K562 (cell line): Measurements from ENCODE around the gene PLEKHM2. TPM values are rescaled to one million over a fixed set of nuclear protein-coding genes. Genes with fewer than 3 reads are reported as not detected.
A peak's percentile ranks its signal among the peaks of the same experiment; 100 is the strongest.

Experiments used
- ATF6 ChIP-seq: sonication (generic); formaldehyde crosslinking; IDR thresholded peaks from 2 replicates; pipeline ENCODE4 v1.4.0; 2020; ENCODE audit warnings: mild to moderate bottlenecking, missing genetic modification reagents
- C11orf30 ChIP-seq: fragments of 450-650 bp; IDR thresholded peaks from 2 replicates; pipeline ENCODE4 v1.6.1; 2016; ENCODE audit warnings: low read depth, mild to moderate bottlenecking
- COPS2 ChIP-seq: fragments of 450-650 bp; conservative IDR thresholded peaks from 2 replicates; pipeline ENCODE4 v1.6.1; 2016; ENCODE audit warnings: mild to moderate bottlenecking, moderate library complexity
- CTCF ChIP-seq, 3 experiments: IDR thresholded peaks in 2 of 3; conservative IDR thresholded peaks in 1 of 3; 2 replicates each; pipeline ENCODE4 v1.5.1; 2011 to 2012; ENCODE audit warnings: low read length in 3 of 3, mild to moderate bottlenecking in 3 of 3, control low read depth in 2 of 3, improper control_type of control experiment in 1 of 3, inconsistent platforms in 1 of 3, low read depth in 1 of 3, mixed read lengths in 1 of 3, moderate library complexity in 1 of 3; ENCODE audit not compliant: insufficient read depth in 2 of 3
- HMG20A ChIP-seq: fragments of 450-650 bp; formaldehyde crosslinking; conservative IDR thresholded peaks from 2 replicates; pipeline ENCODE4 v1.4.0; 2020; ENCODE audit warnings: mild to moderate bottlenecking, mixed read lengths
- IRF9 ChIP-seq: fragments of 450-650 bp; IDR thresholded peaks from 2 replicates; pipeline ENCODE4 v1.6.1; 2016; ENCODE audit warnings: missing biosample characterization, missing genetic modification characterization
- NFE2 ChIP-seq: IDR thresholded peaks from 2 replicates; pipeline ENCODE4 v1.6.1; 2014; ENCODE audit warnings: antibody characterized with exemption, low read depth
- POU5F1 ChIP-seq: fragments of 150-350 bp; IDR thresholded peaks from 2 replicates; pipeline ENCODE4 v1.6.1; 2014; ENCODE audit warnings: borderline replicate concordance, low read length, low read depth, mild to moderate bottlenecking; ENCODE audit not compliant: partially characterized antibody
- SMAD2 ChIP-seq: fragments of 150-350 bp; IDR thresholded peaks from 2 replicates; pipeline ENCODE4 v1.6.1; 2014; ENCODE audit warnings: low read depth, mild to moderate bottlenecking, low read length
- SMARCA5 ChIP-seq: fragments of 450-650 bp; IDR thresholded peaks from 2 replicates; pipeline ENCODE4 v1.6.1; 2016
- TSHZ1 ChIP-seq: fragments of 250-450 bp; sonication (Bioruptor Pico); IDR thresholded peaks from 2 replicates; pipeline ENCODE4 v1.4.0; 2020; ENCODE audit warnings: mild to moderate bottlenecking, moderate library complexity
- ZC3H8 ChIP-seq: fragments of 450-650 bp; IDR thresholded peaks from 2 replicates; pipeline ENCODE4 v1.6.1; 2017
- ZKSCAN1 ChIP-seq: fragments of 150-350 bp; IDR thresholded peaks from 2 replicates; pipeline ENCODE4 v1.6.1; 2016; ENCODE audit warnings: low read depth, low read length
- ZNF561 ChIP-seq: fragments of 450-650 bp; formaldehyde crosslinking; conservative IDR thresholded peaks from 2 replicates; pipeline ENCODE4 v1.4.0; 2020; ENCODE audit warnings: mild to moderate bottlenecking, moderate library complexity
- ZNF609 ChIP-seq: sonication (generic); formaldehyde crosslinking; IDR thresholded peaks from 2 replicates; pipeline ENCODE4 v1.8.1; 2023; ENCODE audit warnings: missing genetic modification reagents, mild to moderate bottlenecking, borderline replicate concordance
- polyA plus RNA-seq, 8 experiments: library from polyadenylated mRNA; depleted of rRNA in 4 of 8; stranded (reverse) in 5 of 8; unstranded in 3 of 8; fragments of >200 nt; fragmentation: Nextera tagmentation in 2 of 8; fragmentation: Illumina TruSeq in 1 of 8; extraction: Ambion mirVana in 2 of 8; extraction: Trizol in 1 of 8; gene quantifications; 2 replicates each; pipeline versions ENCODE4 v1.2.1 to v1.2.3, GENCODE V29; 2011 to 2014; ENCODE audit warnings: inconsistent platforms in 1 of 8, missing spikeins in 1 of 8
- total RNA-seq, 7 experiments: library from RNA; depleted of rRNA in 6 of 7; stranded (reverse); fragments of >200 nt in 6 of 7; fragmentation: Illumina TruSeq in 2 of 7; extraction: Trizol in 2 of 7; gene quantifications; 2 replicates each; pipeline versions ENCODE4 v1.2.1 to v1.2.3, GENCODE V29; 2011 to 2021; ENCODE audit warnings: low replicate concordance in 1 of 7

Gene PLEKHM2
- total and polyA plus RNA-seq, 9 of the 15 experiments (the other 6 are each of a cell fraction or from before 2014, with no cell fraction given) = 0.27 to 63.7 (median 33.2) TPM

GRCh38 chr1:15765495-15766194 lies 81.5 kb downstream of the PLEKHM2 start (continued):
- TF ChIP-seq TSHZ1 (CRISPR knock-in tag) = no peak
- no peak for TF ChIP-seq SMAD2
- peak; percentile 79 for TF ChIP-seq NFE2
- no peak for TF ChIP-seq ZKSCAN1
- no peak for TF ChIP-seq ZNF561
- TF ChIP-seq HMG20A (CRISPR knock-in tag) = no peak
- TF ChIP-seq C11orf30 = peak; percentile 99
- no peak for TF ChIP-seq COPS2
- TF ChIP-seq IRF9 (tag) = no peak
- TF ChIP-seq SMARCA5 = no peak
- TF ChIP-seq CTCF (IDR thresholded peaks at IDR 0.05 in 2 of 3, conservative IDR thresholded peaks at IDR 0.05 in 1 of 3; ENCODE audit: insufficient read depth in 2 of 3, low read depth in 1 of 3, low read length in 3 of 3) = no peak
- TF ChIP-seq ZC3H8 = no peak
- no peak for TF ChIP-seq ZNF609 (CRISPR knock-in tag)
- TF ChIP-seq POU5F1 = no peak
- no peak for TF ChIP-seq ATF6 (CRISPR knock-in tag)
